GM12872 (cell line): ENCODE results near the gene NOVA2.

Source experiments
- CTCF ChIP-seq: IDR thresholded peaks from 3 replicates; pipeline ENCODE4 v1.5.1; 2011; ENCODE audit warnings: low read depth, mild to moderate bottlenecking, low read length, moderate library complexity; ENCODE audit not compliant: insufficient read depth

Gene NOVA2

GRCh38 chr19:45883881-45884681 is 89.6 kb downstream of the NOVA2 start:
- TF ChIP-seq CTCF: no peak
